Activated CD8-positive, alpha-beta T cell treated with anti-CD3 and anti-CD28 coated beads, Interleukin-2, amount 10 ng/mL, durations not matched to agents 7 days and 5 days (primary cell): ENCODE results near the gene VPS9D1. TPM values are rescaled to one million over a fixed set of nuclear protein-coding genes. Genes with fewer than 3 reads are reported as not detected.
"Not testable (repeated sequence)": the region's sequence is repeated elsewhere in the genome, so short reads cannot be mapped to it uniquely, and the experiment has no call there.

Experiments
- ATAC-seq: fragments of 150-1000 bp; cut with Tn5 transposase; one replicate; pipeline ENCODE4 v1.10.0; 2021; ENCODE audit warnings: moderate library complexity
- CTCF ChIA-PET: fragments of 350-600 bp; sonication (Branson Sonifier 250); formaldehyde crosslinking; loops from one replicate; lab custom pipeline; 2021; ENCODE audit warnings: antibody characterized with exemption; lab: Charles Lee
- POLR2A ChIA-PET: fragments of 350-600 bp; sonication (Branson Sonifier 250); formaldehyde crosslinking; loops from one replicate; lab custom pipeline; 2021; ENCODE audit warnings: antibody characterized with exemption; lab: Charles Lee
- DNase-seq: peaks from one replicate; pipeline ENCODE4 v3.0.0-alpha.2; 2020
- H3K27ac Mint-ChIP-seq: one replicate; pipeline ENCODE4 v1.8.0; 2021; ENCODE audit warnings: mild to moderate bottlenecking, mixed read lengths
- H3K27me3 Mint-ChIP-seq: one replicate; pipeline ENCODE4 v1.8.0; 2021; ENCODE audit warnings: low read depth, mixed read lengths
- H3K36me3 Mint-ChIP-seq: one replicate; pipeline ENCODE4 v1.8.0; 2021; ENCODE audit warnings: low read depth, mixed read lengths
- H3K4me1 Mint-ChIP-seq: one replicate; pipeline ENCODE4 v1.8.0; 2021; ENCODE audit warnings: low read depth, mixed read lengths
- H3K4me3 Mint-ChIP-seq: one replicate; pipeline ENCODE4 v1.8.0; 2021; ENCODE audit warnings: mild to moderate bottlenecking, mixed read lengths
- H3K9me3 Mint-ChIP-seq: one replicate; pipeline ENCODE4 v1.8.0; 2022; ENCODE audit warnings: mixed read lengths; ENCODE audit not compliant: insufficient read depth
- total RNA-seq, 2 experiments: library from RNA; stranded (reverse); gene quantifications; one replicate each; pipeline ENCODE4 v1.2.3, GENCODE V29; 2021

The VPS9D1 gene
- total RNA-seq, 2 experiments from 2014 or later, result 6.6 to 7.5 TPM

DNA sequence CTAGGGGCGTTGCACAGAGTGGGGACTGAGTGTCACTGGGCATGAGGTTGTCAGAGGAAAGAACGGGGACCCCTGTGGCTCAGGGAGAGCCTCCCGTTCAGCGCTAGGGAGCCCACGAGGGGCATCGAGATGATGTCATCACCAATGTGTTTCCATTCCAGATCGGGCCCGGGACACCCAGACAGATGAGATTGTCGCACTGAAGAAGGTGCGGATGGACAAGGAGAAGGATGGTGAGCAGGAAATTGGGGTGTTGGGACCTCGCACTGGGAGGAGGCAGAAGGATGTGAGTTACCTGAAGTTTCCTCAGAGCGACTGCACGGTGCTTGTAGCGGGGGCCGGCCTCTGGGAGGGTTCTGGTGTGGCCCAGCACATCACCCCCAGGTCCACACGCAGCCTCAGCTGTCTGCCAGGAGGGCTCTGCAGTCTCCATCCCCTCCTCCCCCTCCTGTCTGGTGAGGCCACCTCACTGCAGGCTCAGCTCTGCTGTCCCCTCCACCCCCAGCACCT is 30.3 kb downstream of the VPS9D1 start:
- DNase-seq (no peak), ATAC-seq (no peak)
- peaks cover 20% of the 10 kb centered on the region for H3K4me1 Mint-ChIP-seq
- ChIA-PET POLR2A (no interaction called here), CTCF (interaction anchor here (2.8 kb wide), 1 partner anchor 9 kb away, joined by 25 read pairs; no protein-coding TSS in a partner anchor)
- H3K4me3 Mint-ChIP-seq, result no peak overlapping the region
- no peak overlapping the region for H3K27ac Mint-ChIP-seq
- H3K27me3 Mint-ChIP-seq, result no peaks in the 10 kb centered on the region
- H3K36me3 Mint-ChIP-seq, result peaks cover 40% of the 10 kb centered on the region
- no peaks in the 10 kb centered on the region for H3K9me3 Mint-ChIP-seq

DNA sequence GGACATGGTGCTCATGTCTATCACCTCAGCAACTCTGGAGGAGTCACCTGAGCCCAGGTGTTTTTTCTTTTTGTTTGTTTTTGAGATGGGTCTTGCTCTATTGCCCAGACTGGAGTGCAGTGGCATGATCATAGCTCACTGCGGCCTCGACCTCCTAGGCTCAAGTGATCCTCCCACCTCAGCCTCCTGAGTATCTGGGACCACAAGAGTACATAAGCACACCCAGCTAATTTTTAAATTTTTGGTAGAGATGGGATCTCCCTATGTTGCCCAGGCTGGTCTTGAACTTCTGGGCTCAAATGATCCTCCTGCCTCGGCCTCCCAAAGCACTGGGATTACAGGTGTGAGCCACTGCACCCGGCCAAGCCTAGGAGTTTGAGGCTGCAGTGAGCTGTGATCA is 31.1 kb downstream of the VPS9D1 start:
- H3K4me1 Mint-ChIP-seq, result peaks cover 20% of the 10 kb centered on the region
- peaks cover 43% of the 10 kb centered on the region for H3K36me3 Mint-ChIP-seq
- H3K27me3 Mint-ChIP-seq, H3K4me3 Mint-ChIP-seq, H3K27ac Mint-ChIP-seq, POLR2A ChIA-PET, DNase-seq, ATAC-seq, H3K9me3 Mint-ChIP-seq: not testable (repeated sequence)
- CTCF ChIA-PET, result interaction anchor here (2.8 kb wide), 1 partner anchor 9 kb away, joined by 25 read pairs; no protein-coding TSS in a partner anchor

DNA sequence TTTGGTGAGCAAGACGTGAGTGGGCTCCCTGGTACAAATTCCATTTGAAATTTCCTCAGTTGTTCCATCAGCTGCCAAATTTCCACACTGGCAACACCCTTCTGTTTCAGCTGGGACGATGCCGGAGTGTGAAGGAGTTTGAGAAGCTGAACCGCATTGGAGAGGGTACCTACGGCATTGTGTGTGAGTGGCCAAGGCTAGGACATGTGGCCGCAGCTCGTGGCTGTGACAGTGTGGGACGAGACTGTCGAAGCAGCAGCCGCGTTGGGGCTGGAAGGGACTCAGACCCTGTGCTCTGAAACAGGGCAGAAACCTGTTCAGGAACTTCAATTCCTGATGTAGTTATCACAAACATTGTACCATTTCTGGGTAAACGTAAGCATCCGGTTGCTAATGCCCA is 31.6 kb downstream of the VPS9D1 start:
- ChIA-PET POLR2A (no interaction called here), CTCF (interaction anchor here (2.8 kb wide), 1 partner anchor 10 kb away, joined by 25 read pairs; no protein-coding TSS in a partner anchor)
- ATAC-seq, result no peak
- H3K4me1 Mint-ChIP-seq, result peaks cover 20% of the 10 kb centered on the region
- H3K27ac Mint-ChIP-seq, result no peak overlapping the region
- H3K36me3 Mint-ChIP-seq, result peaks cover 46% of the 10 kb centered on the region
- no peaks in the 10 kb centered on the region for H3K9me3 Mint-ChIP-seq
- DNase-seq, result no peak
- H3K4me3 Mint-ChIP-seq, result no peak overlapping the region
- no peaks in the 10 kb centered on the region for H3K27me3 Mint-ChIP-seq

DNA sequence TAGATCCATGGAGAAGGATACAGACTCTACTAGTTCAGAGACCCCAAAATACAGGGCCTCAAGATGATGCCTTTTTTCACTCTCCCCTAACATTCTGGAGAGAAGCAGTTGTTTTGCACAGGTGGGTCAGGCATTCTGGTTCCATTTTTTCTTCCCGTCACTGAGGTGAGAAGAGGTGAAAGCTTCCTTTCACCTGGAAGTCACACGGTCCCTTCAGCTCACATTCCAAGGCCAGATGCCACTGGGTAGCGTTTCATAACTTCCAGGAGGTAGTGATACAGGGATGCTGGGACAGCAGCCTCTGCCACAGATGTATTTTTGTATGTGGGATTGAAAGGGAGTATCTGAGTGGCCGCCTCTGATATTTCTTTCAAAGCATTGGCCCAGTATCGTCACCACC is 32.3 kb downstream of the VPS9D1 start:
- H3K9me3 Mint-ChIP-seq, result no peaks in the 10 kb centered on the region
- peak overlapping the region; percentile 11 for H3K27ac Mint-ChIP-seq
- CTCF ChIA-PET, result interaction anchor here (2.8 kb wide), 1 partner anchor 11 kb away, joined by 25 read pairs; no protein-coding TSS in a partner anchor
- no peak for DNase-seq
- H3K4me3 Mint-ChIP-seq, result peak overlapping the region; percentile 91
- H3K27me3 Mint-ChIP-seq, result no peaks in the 10 kb centered on the region
- POLR2A ChIA-PET, result no interaction called here
- H3K36me3 Mint-ChIP-seq, result peaks cover 44% of the 10 kb centered on the region
- ATAC-seq, result no peak
- peaks cover 20% of the 10 kb centered on the region for H3K4me1 Mint-ChIP-seq

DNA sequence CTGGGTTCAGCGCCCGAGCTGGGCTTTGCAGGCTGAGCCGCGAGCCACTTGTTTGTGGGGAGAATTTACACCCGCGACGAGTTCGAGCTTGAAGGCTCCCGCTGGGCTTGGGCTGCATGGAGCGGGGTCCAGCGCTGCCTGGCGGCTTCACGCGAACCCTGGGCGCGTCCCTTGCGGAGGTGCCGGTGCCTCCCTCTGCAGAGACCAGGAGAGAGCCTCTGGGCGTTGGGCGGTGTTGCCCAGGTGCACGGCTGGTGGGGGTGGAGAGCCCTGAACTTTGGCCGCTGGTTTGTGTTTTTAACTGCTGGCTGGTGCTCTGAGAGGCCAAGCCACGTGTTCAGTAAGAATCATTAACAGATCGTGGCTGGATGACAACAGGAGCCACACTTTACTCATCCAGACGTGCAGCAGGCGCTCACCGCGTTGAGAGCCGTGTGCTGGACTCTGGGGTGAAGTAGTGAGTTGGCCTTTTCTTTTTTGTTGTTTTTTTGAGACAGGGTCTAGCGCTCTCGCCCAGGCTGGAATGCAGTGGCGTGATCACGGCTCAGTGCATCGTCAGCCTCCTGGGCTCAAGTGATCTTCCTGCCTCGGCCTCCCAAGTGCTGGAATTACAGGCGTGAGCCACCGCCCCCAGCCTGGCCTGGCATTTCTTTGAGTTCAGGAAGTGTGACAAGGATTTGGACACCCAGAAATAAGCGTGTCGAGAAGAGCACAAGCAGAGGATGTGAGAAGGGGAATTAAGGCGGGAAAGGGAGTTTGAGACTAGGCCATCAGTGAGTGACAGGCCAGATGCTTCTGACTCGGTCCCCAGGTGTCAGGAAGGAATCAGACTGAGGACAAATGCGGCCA is 33.4 kb downstream of the VPS9D1 start:
- Mint-ChIP-seq H3K4me3 (peak overlapping the region; percentile 91), H3K36me3 (peaks cover 46% of the 10 kb centered on the region), H3K9me3 (no peaks in the 10 kb centered on the region), H3K4me1 (peaks cover 20% of the 10 kb centered on the region), H3K27ac (peak overlapping the region; percentile 86), H3K27me3 (no peaks in the 10 kb centered on the region)
- DNase-seq (peak; percentile 42), ATAC-seq (peak; percentile 43)
- ChIA-PET POLR2A (interaction anchor here (0.5 to 1.4 kb wide), 6 partner anchors 8 to 1142 kb away, joined by 3 to 4 read pairs (median 3); partner anchors contain the start of gene CHMP1A), CTCF (interaction anchor here (0.7 to 2.8 kb wide), 5 partner anchors 12 to 186 kb away, joined by 3 to 27 read pairs (median 4); partner anchors contain the start of genes CHMP1A, SPATA33 and TCF25)

DNA sequence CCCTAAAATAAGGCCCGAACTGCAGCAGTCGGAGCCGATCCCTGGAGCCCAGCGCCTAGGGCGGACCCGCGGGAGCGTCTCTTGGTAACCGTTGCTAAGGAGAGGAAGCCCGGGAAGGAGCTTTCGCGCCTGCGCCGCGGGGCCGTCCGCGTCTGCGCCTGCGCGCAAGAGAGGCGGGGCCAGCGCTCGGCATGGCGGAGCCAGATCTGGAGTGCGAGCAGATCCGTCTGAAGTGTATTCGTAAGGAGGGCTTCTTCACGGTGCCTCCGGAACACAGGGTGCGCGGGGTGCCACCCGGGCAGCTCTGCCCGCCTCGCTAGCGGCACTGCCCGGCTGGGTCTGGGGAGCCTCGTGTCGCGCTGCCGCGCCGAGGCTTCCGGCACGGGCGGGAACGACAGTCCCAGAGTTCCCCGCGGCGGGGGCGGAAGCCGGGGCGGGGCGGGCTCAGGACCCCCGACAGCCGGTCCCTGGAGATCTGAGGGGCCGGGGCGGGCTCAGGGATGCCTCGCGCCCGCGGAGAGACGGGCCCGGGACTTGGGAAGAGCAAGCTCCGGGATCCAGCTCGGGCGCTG is 34.1 kb downstream of the VPS9D1 start, which contains the start of gene CDK10:
CDK10 (plus strand) TSS at position 170 of the 572 bp plus-strand sequence; CDS start at position 192, 22 bp downstream.
- DNase-seq (peak; percentile 91), ATAC-seq (peak; percentile 90)
- H3K36me3 Mint-ChIP-seq, result peaks cover 45% of the 10 kb centered on the region
- POLR2A ChIA-PET, result interaction anchor here (0.5 to 1.4 kb wide), 8 partner anchors 9 to 1142 kb away, joined by 3 to 4 read pairs (median 3); partner anchors contain the start of gene CHMP1A
- H3K4me1 Mint-ChIP-seq, result peaks cover 20% of the 10 kb centered on the region
- no peaks in the 10 kb centered on the region for H3K27me3 Mint-ChIP-seq
- peak within 1 kb of the TSS; percentile 93 for H3K27ac Mint-ChIP-seq
- CTCF ChIA-PET, result interaction anchor here (0.7 to 2.4 kb wide), 5 partner anchors 13 to 187 kb away, joined by 3 to 27 read pairs (median 3); partner anchors contain the start of genes CHMP1A, SPATA2L, SPATA33 and TCF25
- peak within 1 kb of the TSS; percentile 91 for H3K4me3 Mint-ChIP-seq
- H3K9me3 Mint-ChIP-seq, result no peaks in the 10 kb centered on the region

DNA sequence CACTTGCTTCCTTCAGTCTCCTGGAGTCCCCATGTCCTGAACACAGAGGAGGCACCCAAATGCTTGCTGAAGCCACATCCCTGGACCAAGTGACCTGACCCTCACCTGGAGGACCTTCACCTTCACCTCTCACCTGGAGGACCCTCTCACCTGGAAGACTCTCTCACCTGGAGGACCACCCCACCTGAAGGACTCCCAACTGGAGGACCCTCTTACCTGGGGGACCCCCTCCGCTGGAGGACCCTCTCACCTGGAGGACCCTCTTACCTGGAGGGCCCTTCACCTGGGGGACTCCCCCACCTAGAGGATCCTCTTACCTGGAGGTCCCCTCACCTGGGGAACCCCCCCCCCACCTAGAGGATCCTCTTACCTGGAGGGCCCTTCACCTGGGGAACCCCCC is 34.8 kb downstream of the VPS9D1 start:
- ChIA-PET POLR2A (interaction anchor here (0.6 to 1.0 kb wide), 4 partner anchors 27 to 202 kb away, joined by 3 to 4 read pairs (median 3); partner anchors contain the start of gene CHMP1A), CTCF (interaction anchor here (0.7 to 2.4 kb wide), 4 partner anchors 14 to 188 kb away, joined by 3 to 27 read pairs (median 4); partner anchors contain the start of genes CHMP1A, SPATA2L, SPATA33 and TCF25)
- peaks cover 45% of the 10 kb centered on the region for H3K36me3 Mint-ChIP-seq
- H3K27me3 Mint-ChIP-seq, result no peaks in the 10 kb centered on the region
- H3K4me1 Mint-ChIP-seq, result peaks cover 20% of the 10 kb centered on the region
- no peaks in the 10 kb centered on the region for H3K9me3 Mint-ChIP-seq
- peak overlapping the region; percentile 91 for H3K4me3 Mint-ChIP-seq
- DNase-seq, result no peak
- no peak overlapping the region for H3K27ac Mint-ChIP-seq
- ATAC-seq, result no peak

DNA sequence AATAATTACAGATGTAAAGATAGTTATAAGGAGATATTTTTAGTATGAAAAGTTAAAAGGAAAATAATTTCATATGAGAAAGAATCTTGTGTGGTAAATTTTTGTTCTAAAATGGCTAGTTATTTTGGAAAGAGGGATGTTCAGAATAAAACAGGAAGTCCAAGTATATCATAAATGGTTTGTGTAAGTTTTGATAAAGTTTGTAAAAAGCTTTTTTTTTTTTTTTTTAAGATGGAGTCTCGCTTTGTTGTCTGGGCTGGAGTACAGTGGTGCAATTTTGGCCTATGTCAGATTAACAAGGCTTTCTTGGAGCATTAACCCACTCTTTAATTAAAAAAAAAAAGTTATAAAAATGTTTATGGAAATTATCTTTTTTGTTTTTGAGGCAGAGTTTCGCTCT is 42.4 kb downstream of the VPS9D1 start:
- POLR2A ChIA-PET, result no interaction called here
- peaks cover 14% of the 10 kb centered on the region for H3K36me3 Mint-ChIP-seq
- H3K27me3 Mint-ChIP-seq, result no peaks in the 10 kb centered on the region
- no peak for DNase-seq
- H3K9me3 Mint-ChIP-seq, result peaks cover 3% of the 10 kb centered on the region
- CTCF ChIA-PET, result no interaction called here
- no peak overlapping the region for H3K4me3 Mint-ChIP-seq
- no peak overlapping the region for H3K27ac Mint-ChIP-seq
- H3K4me1 Mint-ChIP-seq, result no peaks in the 10 kb centered on the region
- ATAC-seq, result no peak

DNA sequence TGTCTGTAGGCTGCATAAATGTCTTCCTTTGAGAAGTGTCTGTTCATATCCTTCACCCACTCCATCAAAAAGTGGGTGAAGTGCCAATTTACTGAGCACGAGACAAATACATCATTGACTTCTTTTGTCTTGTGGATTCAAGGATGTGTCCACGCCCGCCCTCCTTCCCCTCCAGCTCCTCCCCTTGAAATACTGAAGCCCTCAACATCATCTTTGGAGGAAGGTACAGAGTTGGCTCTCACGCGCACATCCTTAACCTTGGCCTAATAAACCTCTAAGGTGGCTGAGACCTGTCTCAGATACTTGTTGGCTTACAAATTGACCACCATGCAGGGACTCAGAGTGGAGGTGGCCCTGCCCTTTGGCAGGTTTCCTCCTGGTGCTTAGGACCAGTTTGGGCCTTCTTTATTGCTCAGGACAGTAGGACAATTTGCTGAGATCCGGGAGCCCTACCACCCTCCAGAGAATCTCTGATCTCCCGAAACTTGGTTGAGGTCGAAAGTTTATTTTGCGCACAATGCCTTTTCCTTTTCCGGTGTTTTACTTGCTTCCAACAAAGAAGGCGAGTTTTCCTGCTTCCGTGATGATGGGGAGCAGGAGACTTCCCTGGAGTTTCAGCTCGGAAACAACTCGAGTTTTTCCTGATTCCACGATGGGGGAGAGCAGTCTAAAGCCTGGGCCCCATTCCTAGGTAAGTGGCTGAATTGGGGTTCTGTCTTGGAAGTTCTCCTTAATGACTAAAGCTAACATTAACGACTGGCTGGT is 48.3 kb downstream of the VPS9D1 start:
- Mint-ChIP-seq H3K27ac (no peak overlapping the region), H3K36me3 (peaks cover 4% of the 10 kb centered on the region), H3K4me3 (no peak overlapping the region), H3K27me3 (no peaks in the 10 kb centered on the region), H3K9me3 (no peaks in the 10 kb centered on the region), H3K4me1 (peaks cover 12% of the 10 kb centered on the region)
- no peak for ATAC-seq
- CTCF ChIA-PET, result no interaction called here
- DNase-seq, result no peak
- POLR2A ChIA-PET, result no interaction called here

DNA sequence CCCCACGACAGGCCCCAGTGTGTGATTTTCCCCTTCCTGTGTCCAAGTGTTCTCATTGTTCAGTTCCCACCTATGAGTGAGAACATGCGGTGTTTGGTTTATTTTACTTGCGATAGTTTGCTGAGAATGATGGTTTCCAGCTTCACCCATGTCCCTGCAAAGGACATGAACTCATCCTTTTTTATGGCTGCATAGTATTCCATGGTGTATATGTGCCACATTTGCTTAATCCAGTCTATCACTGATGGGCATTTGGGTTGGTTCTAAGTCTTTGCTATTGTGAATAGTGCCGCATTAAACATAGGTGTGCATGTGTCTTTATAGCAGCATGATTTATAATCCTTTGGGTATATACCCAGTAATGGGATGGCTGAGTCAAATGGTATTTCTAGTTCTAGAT is 49.1 kb downstream of the VPS9D1 start:
- H3K4me3 Mint-ChIP-seq, H3K36me3 Mint-ChIP-seq, H3K27me3 Mint-ChIP-seq, H3K27ac Mint-ChIP-seq, H3K9me3 Mint-ChIP-seq, DNase-seq, ATAC-seq: not testable (repeated sequence)
- POLR2A ChIA-PET, result interaction anchor here (0.6 to 1.9 kb wide), 2 partner anchors 13 to 34 kb away, joined by 3 to 7 read pairs; partner anchors contain the start of genes CHMP1A and SPATA33
- H3K4me1 Mint-ChIP-seq, result peaks cover 12% of the 10 kb centered on the region
- CTCF ChIA-PET, result interaction anchor here (0.7 kb wide), 1 partner anchor 692 kb away, joined by 4 read pairs; no protein-coding TSS in a partner anchor
